Neural progenitor cell (in vitro differentiated cells): ENCODE data around the gene RASSF4. TPM values are rescaled to one million over a fixed set of nuclear protein-coding genes. Genes with fewer than 3 reads are reported as not detected.

Experiments
- DNase-seq: peaks from one replicate; pipeline ENCODE4 v3.0.0-alpha.2; 2016; ENCODE audit warnings: low spot score
- H2AFZ ChIP-seq: fragments of 200-600 bp; sonication (generic); replicated peaks from 2 replicates; pipeline ENCODE4 v1.6.1; 2016; ENCODE audit warnings: antibody characterized with exemption
- H3F3A ChIP-seq: fragments of 200-600 bp; sonication (generic); 2 replicates; pipeline ENCODE4 v1.6.1; 2016; ENCODE audit warnings: antibody characterized with exemption, low read depth
- H3K27ac ChIP-seq: fragments of 200-600 bp; sonication (generic); 2 replicates; pipeline ENCODE4 v1.5.1; 2016; ENCODE audit warnings: mild to moderate bottlenecking
- H3K27me3 ChIP-seq: fragments of 200-600 bp; sonication (generic); 2 replicates; pipeline ENCODE4 v1.6.1; 2016; ENCODE audit warnings: mild to moderate bottlenecking, moderate library complexity
- H3K36me3 ChIP-seq: fragments of 200-600 bp; sonication (generic); 2 replicates; pipeline ENCODE4 v1.5.1; 2016
- H3K4me1 ChIP-seq: fragments of 200-600 bp; sonication (generic); 2 replicates; pipeline ENCODE4 v1.6.1; 2016; ENCODE audit warnings: mixed run types
- H3K4me2 ChIP-seq: fragments of 200-600 bp; sonication (generic); 2 replicates; pipeline ENCODE4 v1.6.1; 2016
- H3K4me3 ChIP-seq: fragments of 200-600 bp; sonication (generic); 2 replicates; pipeline ENCODE4 v1.5.1; 2016
- H3K79me2 ChIP-seq: fragments of 200-600 bp; sonication (generic); 2 replicates; pipeline ENCODE4 v1.6.1; 2016; ENCODE audit warnings: low read depth
- H3K9ac ChIP-seq: fragments of 200-600 bp; sonication (generic); 2 replicates; pipeline ENCODE4 v1.6.1; 2016
- H3K9me3 ChIP-seq: fragments of 200-600 bp; sonication (generic); 2 replicates; pipeline ENCODE4 v1.5.1; 2016; ENCODE audit warnings: low read depth
- H4K20me1 ChIP-seq: fragments of 200-600 bp; sonication (generic); 2 replicates; pipeline ENCODE4 v1.6.1; 2016; ENCODE audit warnings: low read depth
- H3K27ac Mint-ChIP-seq: 3 replicates; pipeline ENCODE4 v1.8.0; 2021; ENCODE audit warnings: mixed read lengths
- H3K27me3 Mint-ChIP-seq: 2 replicates; pipeline ENCODE4 v1.8.0; 2022; ENCODE audit warnings: low read depth, mild to moderate bottlenecking, inconsistent platforms, moderate library complexity, mixed read lengths; ENCODE audit not compliant: insufficient read depth
- H3K36me3 Mint-ChIP-seq: 3 replicates; pipeline ENCODE4 v1.8.0; 2021; ENCODE audit warnings: mixed read lengths
- H3K4me1 Mint-ChIP-seq: 3 replicates; pipeline ENCODE4 v1.8.0; 2021; ENCODE audit warnings: mixed read lengths
- H3K4me3 Mint-ChIP-seq: 3 replicates; pipeline ENCODE4 v1.8.0; 2021; ENCODE audit warnings: mild to moderate bottlenecking, moderate library complexity, mixed read lengths
- H3K9me3 Mint-ChIP-seq: 3 replicates; pipeline ENCODE4 v1.8.0; 2020; ENCODE audit warnings: mixed read lengths
- EZH2 ChIP-seq: fragments of 200-600 bp; sonication (generic); IDR thresholded peaks from 2 replicates; pipeline ENCODE4 v1.6.1; 2017; ENCODE audit warnings: antibody characterized with exemption, mild to moderate bottlenecking, moderate library complexity
- EZH2phosphoT487 ChIP-seq: fragments of 200-600 bp; sonication (generic); IDR thresholded peaks from 2 replicates; pipeline ENCODE4 v1.6.1; 2017; ENCODE audit warnings: antibody characterized with exemption
- total RNA-seq: library from RNA; depleted of rRNA; stranded (reverse); fragments of >200 nt; gene quantifications from 2 replicates; pipeline ENCODE4 v1.2.3, GENCODE V29; 2015; ENCODE audit warnings: low replicate concordance
- TF ChIP-seq, protein P1 (sequence below): fragments of 200-600 bp; sonication (generic); IDR thresholded peaks from 2 replicates; pipeline ENCODE4 v1.5.1; 2017; ENCODE audit warnings: antibody characterized with exemption, mild to moderate bottlenecking

Gene RASSF4
- total RNA-seq, 1 donor from 2014 or later = 3.1 TPM

DNA sequence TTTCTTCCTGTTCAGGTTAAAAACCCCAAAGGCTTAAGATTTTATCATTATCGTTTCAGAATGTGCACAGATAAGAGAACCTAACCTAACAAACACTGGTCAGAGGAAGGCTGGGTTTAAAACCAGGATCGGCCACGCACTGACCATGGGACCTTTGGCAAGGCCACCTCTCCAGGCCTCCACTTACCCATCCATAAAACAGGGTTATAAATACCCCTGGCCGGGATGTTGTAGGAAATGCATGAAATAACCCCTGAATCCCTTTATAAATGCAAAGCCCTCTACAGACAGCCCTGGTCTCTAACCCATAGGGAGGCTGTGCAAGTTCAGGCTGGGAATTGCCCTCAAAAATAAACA is 18.6 kb downstream of the RASSF4 start:
- Mint-ChIP-seq H3K27me3 (peaks cover 12% of the 10 kb centered on the region), H3K9me3 (no peaks in the 10 kb centered on the region), H3K36me3 (no peaks in the 10 kb centered on the region), H3K4me3 (no peak overlapping the region), H3K27ac (no peak overlapping the region), H3K4me1 (peaks cover 52% of the 10 kb centered on the region)
- TF ChIP-seq EZH2 = no peak
- H2AFZ ChIP-seq = no peak overlapping the region
- no peaks in the 10 kb centered on the region for H4K20me1 ChIP-seq
- DNase-seq = no peak
- no peaks in the 10 kb centered on the region for H3K36me3 ChIP-seq
- no peak overlapping the region for H3K9ac ChIP-seq
- no peaks in the 10 kb centered on the region for H3K79me2 ChIP-seq
- no peaks in the 10 kb centered on the region for H3F3A ChIP-seq
- no peak overlapping the region for H3K4me3 ChIP-seq
- peaks cover 23% of the 10 kb centered on the region for H3K27me3 ChIP-seq
- H3K27ac ChIP-seq = no peak overlapping the region
- peak overlapping the region; percentile 53 for H3K4me2 ChIP-seq
- peaks cover 40% of the 10 kb centered on the region for H3K4me1 ChIP-seq
- H3K9me3 ChIP-seq = no peaks in the 10 kb centered on the region

DNA sequence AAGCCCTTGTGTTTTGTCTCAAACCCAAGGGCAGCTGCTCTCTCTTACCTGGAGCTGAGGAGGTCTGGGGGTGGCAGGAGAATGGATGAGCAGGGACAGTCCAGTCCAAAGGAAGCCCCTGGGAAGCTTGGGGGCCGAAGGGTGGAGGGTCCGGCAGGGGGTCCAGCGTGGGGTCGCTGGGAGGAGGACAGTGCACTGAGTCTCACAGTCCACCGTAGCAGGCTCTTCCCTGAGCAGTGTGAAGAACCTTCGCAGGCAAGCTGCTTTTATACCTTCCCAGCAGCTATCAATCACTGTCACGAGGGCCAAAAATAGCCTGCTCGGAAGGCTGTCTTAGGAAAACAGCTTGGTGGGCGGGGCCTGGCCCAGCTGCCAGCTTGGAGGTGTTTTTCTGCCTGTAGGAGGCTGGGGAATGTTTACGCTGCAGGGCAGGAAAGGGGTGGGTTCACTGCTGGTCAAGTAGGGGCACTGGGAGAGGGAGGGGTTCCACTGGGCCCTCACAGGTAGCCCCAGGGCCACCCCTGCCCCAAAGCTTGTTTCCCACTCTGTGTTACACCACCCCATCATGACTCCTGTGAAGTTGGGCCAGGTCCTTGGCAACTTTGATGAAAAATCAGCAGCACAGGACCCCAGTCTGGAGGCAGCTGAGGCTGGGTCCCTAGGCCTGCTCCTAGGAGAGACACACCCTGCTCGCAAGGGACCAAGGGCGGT is 19.1 kb downstream of the RASSF4 start, which contains the start of gene DEPP1:
DEPP1 (minus strand) TSS at position 240 of the 711 bp plus-strand sequence. CDS start 779 bp downstream, outside the sequence.
- Mint-ChIP-seq H3K27me3 (peaks cover 12% of the 10 kb centered on the region), H3K36me3 (no peaks in the 10 kb centered on the region), H3K27ac (peak within 1 kb of the TSS; percentile 21), H3K9me3 (no peaks in the 10 kb centered on the region), H3K4me1 (peaks cover 47% of the 10 kb centered on the region), H3K4me3 (no peak within 1 kb of the TSS)
- TF ChIP-seq, protein P1, sequence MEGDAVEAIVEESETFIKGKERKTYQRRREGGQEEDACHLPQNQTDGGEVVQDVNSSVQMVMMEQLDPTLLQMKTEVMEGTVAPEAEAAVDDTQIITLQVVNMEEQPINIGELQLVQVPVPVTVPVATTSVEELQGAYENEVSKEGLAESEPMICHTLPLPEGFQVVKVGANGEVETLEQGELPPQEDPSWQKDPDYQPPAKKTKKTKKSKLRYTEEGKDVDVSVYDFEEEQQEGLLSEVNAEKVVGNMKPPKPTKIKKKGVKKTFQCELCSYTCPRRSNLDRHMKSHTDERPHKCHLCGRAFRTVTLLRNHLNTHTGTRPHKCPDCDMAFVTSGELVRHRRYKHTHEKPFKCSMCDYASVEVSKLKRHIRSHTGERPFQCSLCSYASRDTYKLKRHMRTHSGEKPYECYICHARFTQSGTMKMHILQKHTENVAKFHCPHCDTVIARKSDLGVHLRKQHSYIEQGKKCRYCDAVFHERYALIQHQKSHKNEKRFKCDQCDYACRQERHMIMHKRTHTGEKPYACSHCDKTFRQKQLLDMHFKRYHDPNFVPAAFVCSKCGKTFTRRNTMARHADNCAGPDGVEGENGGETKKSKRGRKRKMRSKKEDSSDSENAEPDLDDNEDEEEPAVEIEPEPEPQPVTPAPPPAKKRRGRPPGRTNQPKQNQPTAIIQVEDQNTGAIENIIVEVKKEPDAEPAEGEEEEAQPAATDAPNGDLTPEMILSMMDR = peak; percentile 16
- no peak for TF ChIP-seq EZH2phosphoT487
- no peak for TF ChIP-seq EZH2
- Histone ChIP-seq H3K27me3 (peaks cover 20% of the 10 kb centered on the region), H3K4me1 (peaks cover 40% of the 10 kb centered on the region), H3K9me3 (no peaks in the 10 kb centered on the region), H3F3A (no peaks in the 10 kb centered on the region), H3K79me2 (no peaks in the 10 kb centered on the region), H4K20me1 (no peaks in the 10 kb centered on the region), H2AFZ (no peak within 1 kb of the TSS), H3K4me3 (no peak within 1 kb of the TSS), H3K36me3 (no peaks in the 10 kb centered on the region), H3K4me2 (peak within 1 kb of the TSS; percentile 53), H3K27ac (no peak within 1 kb of the TSS), H3K9ac (no peak within 1 kb of the TSS)
- peak; percentile 87 for DNase-seq

DNA sequence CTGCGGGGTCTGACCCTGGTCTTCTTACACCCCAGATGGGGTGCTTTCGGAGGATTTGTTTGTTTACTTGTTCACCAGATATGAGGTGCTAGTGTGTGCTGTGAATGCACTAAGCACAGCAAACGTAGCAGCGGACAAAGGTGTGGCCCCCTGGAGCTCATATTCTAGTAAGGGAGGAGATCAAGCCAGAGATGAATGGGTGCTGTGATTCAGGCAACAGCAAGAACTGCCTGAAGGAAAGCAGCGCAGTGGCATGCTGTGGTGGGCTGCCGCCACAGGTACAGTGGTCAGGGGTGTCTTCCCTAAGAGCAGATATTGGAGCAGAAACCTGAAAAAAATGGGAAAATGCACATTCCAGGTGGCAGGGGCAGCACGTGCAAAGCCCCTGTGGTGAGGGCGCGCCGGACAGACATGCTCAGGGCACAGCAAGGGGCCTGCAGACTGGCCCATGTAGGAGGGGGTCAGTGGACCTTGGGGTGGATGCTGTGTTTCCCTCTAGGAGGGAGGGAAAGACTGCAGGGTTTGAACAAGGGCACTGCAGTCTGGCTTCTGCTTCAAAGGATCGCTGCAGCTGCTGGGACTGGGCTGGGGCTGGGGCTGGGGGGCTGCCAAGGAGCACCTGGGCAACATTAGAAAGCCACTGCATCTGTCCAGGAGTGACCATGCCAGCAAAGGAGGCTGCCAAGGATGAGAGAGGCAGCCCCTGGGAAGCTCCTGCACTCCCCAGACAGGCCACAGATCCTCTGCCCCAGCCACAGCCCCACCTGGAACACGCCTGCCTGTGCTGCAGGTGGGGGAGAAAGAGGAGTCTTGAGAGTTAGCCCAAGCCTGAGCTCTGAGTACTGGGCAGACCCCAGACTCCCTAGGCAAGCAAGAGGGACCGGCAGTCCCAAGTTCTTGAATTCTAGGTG is 19.9 kb downstream of the RASSF4 start:
- Histone ChIP-seq H4K20me1 (no peaks in the 10 kb centered on the region), H3K4me2 (no peak overlapping the region), H3K27ac (no peak overlapping the region), H3K4me1 (peaks cover 37% of the 10 kb centered on the region), H3K27me3 (peaks cover 12% of the 10 kb centered on the region), H2AFZ (no peak overlapping the region), H3K9ac (no peak overlapping the region), H3K36me3 (no peaks in the 10 kb centered on the region), H3K9me3 (no peaks in the 10 kb centered on the region), H3F3A (no peaks in the 10 kb centered on the region), H3K79me2 (no peaks in the 10 kb centered on the region), H3K4me3 (no peak overlapping the region)
- no peaks in the 10 kb centered on the region for H3K36me3 Mint-ChIP-seq
- H3K9me3 Mint-ChIP-seq = no peaks in the 10 kb centered on the region
- peak overlapping the region; percentile 50 for H3K27ac Mint-ChIP-seq
- TF ChIP-seq EZH2 = no peak
- TF ChIP-seq, protein P1 = no peak
- no peak for TF ChIP-seq EZH2phosphoT487
- H3K27me3 Mint-ChIP-seq = peaks cover 12% of the 10 kb centered on the region
- DNase-seq = no peak
- H3K4me1 Mint-ChIP-seq = peaks cover 47% of the 10 kb centered on the region
- no peak overlapping the region for H3K4me3 Mint-ChIP-seq
